Ramos (cell line): Measurements from ENCODE around the gene CA7.

Experiments used
- in situ Hi-C: fragments of 300-500 bp; cut with MboI; formaldehyde crosslinking; loops from one replicate; pipeline ENCODE4 v1.14.3; 2022; ENCODE audit warnings: low sequenced_read_pairs; ENCODE audit not compliant: unreplicated experiment

The CA7 gene

DNA sequence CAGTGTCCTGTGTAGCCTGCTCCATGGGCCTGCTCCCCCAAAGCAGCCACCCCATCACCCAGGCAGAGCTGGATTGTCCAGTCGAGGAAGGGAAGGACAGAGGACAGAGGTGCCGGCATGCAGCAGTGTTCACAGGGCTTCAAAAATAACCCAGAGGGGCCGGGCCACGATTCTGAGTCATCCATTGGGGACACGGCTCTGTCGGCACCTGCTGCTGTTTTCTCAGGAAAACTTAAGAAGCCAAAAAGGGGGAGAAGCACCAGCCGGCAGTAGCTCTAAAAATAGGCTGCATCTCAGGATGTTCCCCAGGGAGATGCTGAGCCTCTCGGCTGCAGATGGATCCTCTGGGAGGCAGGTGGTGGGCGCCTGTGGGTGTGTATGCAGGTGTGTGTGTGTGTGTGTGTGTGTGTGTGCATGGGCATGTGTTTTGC lies 1.6 kb downstream of the CA7 start:
- in situ Hi-C loops: no loop called here

DNA sequence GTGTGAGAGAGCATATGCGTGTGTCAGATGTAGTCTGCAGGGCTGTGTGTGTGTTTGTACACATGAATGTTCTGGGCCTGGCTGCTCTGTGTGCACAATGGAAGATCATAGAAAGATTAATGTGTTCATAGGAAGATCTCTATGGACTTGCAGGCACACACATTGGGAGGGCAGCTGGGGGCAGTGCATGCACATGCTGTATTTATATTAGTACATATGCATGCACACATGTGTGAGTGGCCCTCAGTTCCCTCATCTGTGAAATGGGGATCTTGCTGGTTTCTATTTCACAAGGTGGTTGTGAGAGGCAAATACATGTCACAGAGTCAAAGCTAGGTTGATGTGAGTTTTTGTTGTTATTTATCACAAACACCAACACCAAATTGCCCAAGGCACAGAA lies 2.1 kb downstream of the CA7 start:
- in situ Hi-C loops: no loop called here

DNA sequence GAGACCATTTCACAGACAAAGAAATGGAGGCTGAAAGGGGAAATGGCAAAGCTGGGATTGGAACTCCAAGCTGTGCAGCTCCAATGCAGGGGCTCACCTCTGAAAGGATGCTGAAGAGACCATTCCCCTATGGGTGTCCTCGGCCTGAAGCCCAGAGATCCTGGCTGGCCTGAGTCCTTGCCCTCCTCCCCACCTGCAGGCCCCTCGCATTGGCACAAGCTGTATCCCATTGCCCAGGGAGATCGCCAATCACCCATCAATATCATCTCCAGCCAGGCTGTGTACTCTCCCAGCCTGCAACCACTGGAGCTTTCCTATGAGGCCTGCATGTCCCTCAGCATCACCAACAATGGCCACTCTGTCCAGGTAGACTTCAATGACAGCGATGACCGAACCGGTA lies 2.6 kb downstream of the CA7 start:
- in situ Hi-C loops: no loop called here

DNA sequence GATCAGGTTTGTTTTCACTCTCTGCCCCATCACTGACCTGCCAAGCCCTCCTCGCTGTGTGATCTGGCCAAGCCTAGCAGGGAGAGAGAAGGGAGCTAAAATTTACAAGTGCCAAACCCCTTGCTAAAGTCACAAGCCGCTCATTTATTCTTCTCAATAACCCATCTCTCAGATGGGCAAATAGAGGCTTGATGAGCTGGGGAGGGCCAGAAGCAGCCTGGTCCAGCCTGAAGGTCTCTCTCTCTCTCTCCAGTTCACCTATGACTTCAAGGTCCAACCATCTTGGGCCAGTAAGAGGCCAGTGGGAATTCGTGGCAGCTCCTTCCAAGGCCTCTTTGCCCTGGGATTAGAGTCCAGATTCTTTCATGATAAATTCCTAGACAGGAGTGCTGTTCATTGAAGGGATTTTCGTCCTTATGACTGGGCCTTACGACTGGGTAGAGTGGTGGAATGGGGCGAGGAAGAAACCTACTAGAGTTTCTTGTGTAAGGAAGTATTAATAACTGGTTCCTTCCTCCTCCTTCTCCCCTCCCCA lies 3.4 kb downstream of the CA7 start:
- in situ Hi-C loops: no loop called here

DNA sequence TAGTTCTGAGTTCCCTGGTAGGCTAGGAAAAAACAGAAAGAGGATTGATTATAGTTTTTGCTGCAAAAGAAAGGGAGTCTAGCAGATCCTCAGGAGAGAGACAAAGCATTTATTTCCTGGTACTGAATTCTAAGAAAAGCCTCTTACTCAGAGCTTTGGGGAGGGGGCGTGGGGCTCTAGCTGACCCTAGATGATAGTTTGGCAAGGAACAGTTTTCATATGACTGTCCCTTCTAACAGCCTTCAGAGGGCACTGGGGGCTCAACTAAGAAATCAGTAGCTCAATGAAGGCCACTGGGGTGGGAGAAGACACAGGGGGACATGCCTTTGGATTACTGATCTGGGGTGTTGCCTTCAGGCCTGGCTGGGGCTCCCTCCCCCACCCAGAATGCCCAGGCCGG lies 4.0 kb downstream of the CA7 start:
- in situ Hi-C loops: no loop called here

DNA sequence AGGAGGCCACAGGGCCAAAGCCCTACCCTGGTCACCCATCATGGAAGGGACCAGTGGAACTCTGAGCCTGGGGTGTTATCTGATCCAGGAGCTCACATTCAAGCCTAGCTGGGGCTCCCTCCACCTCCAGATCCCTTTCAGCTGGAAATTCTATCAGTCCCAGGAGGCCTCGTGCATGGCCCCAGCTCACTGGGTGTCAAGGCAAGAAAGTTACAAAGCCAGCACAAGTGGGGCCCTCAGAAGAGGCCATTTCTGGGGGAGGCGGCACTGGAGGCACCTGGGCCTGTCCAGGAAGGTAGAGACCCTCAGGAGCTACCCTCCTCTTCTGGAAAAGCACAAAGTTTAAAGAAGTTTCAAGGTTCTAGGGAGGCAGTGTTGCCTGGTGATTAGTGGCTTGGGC lies 4.8 kb downstream of the CA7 start:
- in situ Hi-C loops: no loop called here

DNA sequence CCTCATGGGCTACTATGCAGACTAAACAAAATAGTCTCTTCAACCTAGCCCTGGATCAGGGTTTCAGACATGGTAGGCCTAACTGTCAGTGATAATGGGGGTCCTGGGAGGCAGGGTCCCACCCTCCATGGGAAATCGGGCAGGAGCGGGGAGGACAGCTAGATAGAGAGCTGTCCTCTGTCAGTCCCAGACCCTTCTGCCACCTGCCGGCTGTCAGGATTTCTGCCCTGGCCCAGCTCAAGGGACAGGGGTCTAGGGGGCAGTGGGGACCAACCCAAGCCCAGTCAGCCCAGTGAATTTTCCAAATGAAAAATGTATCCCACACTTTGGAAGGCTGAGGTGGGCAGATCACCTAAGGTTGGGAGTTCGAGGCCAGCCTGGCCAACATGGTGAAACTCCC lies 5.3 kb downstream of the CA7 start:
- in situ Hi-C loops: no loop called here

DNA sequence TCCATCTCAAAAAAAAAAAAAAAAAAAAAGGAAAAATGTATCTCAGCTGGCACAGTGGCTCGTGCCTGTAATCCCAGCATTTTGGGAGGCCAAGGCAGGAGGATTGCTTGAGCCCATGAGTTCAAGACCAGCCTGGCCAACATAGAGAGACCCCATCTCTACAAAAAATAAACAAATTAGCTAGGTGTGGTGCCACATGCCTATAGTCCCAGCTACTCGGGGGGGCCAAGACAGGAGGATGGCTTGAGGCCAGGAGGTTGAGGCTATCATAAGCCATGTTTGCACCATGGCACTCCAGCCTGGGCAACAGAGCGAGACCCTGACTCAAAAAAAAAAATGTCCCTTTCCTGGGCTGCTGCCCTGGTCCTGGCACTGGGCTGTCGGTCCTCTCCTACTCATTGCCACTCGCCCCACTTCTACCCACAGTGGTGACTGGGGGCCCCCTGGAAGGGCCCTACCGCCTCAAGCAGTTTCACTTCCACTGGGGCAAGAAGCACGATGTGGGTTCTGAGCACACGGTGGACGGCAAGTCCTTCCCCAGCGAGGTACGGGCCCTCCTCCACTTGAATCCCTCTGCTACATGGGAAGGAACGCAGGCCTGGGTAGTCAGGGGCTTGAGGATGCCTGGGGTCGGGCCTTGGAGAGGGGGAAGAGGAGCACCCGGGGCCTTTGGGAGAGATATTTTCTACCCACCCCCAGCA lies 6.1 kb downstream of the CA7 start:
- in situ Hi-C loops: no loop called here

DNA sequence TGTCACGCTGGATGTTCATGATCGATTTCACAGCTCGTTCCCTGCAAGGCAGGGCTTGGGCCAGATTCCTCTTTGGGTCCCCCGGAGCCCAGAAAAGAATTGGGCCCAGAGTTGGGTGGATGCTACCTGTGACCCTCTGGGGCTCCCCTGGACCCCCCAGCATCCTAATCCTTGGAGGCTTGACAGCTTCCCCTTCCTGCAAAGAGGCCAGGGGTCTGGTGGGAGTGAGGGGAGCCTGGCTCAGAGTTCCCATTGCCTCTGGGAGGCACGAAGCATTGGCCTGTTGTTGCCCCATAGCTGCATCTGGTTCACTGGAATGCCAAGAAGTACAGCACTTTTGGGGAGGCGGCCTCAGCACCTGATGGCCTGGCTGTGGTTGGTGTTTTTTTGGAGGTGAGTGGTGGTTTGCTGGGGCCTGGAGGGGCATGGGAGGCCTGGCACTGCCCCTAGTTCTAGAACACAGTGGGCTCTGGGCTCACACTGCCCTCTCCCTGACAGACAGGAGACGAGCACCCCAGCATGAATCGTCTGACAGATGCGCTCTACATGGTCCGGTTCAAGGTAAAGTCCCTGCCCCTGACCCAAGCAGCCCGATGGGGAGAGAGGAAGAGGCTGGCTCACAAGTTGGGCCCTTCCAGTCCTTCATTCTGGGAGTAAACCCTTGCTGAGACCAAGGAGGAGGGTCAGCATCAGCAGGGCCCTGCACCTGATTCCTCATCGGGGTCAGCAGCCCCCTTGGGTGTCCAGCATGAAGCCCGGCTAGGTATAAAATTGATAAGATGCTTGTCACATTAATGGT lies 7.2 kb downstream of the CA7 start:
- in situ Hi-C loops: no loop called here

DNA sequence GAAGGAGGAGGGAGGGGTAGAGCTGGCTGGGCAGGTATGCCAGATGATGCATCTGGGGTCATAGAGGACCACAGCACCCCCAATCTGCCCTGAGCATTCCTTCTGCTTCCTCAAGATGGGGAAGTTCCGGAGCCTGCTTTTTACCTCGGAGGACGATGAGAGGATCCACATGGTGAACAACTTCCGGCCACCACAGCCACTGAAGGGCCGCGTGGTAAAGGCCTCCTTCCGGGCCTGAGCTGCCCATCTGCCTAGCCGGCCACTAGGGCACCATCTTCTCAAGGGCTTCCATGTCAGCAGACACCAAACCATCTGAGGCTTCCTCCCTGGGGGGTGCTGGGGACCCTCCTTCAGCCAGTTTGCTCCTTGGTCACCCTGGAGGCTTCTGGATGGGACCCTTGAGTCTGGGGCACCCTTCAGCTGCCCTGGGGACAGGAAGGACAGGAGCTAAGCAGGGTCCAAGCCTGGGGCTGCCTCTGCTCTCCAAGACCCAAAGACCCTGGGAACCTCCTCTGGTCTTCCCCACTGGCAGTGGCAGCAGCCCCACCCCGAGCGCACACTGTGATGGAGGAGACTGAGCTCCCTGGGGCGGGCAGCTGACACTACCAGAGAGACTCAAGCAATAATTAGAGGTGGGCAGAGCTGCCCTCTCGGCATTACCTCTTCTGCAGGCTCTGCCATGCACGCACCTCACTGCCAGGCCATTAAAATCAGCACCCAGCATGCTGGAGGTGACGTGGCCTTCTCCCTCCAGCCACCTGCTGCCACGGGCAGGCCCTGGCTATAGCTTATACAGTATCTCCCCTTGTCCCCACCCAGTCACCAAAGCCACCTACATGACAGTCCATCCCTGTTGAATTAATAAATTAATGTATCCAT lies 9.3 kb downstream of the CA7 start:
- in situ Hi-C loops: no loop called here

DNA sequence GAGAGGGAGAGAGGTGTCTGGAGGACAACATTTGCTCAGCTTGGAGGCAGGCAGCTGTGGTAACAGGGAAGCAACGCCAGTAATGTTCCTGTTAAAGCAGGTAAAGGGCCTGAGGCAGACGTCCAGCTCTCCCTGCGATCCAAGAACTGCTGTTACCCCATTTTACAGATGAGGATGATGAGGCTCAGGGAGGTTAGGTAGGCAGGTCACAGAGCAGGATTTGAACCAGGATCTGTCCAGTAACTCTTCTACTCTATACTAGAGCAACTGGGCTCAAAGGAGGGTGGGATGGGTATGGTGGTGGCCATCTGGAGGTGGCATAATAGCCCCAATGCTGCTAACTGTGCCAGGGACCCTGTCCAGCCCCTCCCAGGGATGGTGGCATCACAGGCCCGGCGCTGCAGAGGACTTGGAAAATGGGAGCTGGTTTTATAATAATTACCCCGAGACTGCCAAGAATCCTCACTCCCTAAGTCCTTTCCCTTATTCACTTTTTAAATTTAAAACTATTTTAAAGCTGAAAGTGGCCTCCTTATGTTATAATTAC lies 12.0 kb downstream of the CA7 start:
- in situ Hi-C loops: no loop called here

DNA sequence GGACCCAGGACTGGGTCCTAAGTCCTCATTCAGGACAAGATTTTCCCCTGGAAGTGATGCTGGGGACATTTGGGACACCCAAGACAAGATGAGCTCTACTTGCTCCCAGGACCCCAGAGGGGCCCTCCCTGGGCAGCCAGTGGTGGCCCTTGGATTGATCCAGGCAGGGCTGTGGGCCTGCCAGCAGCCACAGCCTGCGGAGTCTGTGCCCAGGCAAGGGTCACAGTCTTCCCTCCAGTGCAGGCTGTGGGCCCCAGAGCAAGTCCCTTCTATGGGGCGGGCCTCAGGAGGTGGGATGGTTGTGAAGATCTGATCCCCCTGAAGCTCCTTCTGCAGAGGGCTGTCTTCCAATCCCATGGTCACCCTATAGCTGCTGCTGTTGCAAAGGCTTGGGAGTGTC lies 12.6 kb downstream of the CA7 start:
- in situ Hi-C loops: no loop called here

DNA sequence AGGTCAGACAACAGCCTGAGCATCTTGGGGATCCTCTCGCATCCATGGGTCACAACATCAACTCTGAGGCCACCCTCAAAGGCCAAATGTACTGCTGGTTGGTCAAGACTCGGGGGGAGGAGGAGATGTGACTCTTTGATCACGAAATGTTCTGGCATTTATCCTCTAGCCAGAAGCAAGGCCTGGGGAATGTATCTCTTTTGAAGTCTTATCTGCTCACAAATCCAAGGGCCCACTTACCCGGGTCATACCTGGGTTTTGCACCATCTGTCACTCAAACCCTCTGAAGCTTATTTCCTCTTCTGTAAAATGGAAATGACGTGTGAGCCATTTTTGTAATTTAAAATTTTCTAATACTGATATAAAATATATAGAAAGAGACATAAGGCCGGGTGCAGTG lies 13.2 kb downstream of the CA7 start:
- in situ Hi-C loops: no loop called here

DNA sequence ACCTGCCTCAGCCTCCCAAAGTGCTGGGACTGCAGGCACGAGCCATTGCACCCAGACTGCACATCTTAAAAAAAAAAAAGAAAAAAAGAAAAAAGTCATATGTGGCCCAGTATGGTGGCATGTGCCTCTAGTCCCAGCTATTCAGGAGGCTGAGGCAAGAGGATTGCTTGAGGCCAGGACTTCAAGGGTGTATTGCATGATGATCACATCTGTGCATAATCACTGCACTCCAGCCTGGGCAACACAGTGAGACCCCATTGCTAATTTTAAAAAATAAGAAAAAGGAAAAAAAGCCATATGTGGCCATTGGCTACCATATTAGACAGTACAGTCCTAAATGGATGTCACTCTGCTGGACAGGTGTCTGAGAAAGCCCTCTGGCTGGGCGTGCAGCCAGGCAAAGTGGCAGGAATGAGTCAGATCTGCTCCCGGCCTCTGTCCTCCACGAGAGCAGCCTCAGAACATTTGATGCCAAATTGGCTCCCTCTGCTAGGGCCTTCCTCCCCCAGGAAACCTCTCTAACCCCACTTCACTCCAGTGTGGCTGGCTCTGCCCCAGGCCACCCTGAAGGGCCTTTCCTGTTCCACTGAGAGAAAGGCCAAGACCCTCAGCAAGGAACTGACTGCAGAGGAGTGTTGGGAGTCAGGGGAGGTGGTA lies 14.7 kb downstream of the CA7 start:
- in situ Hi-C loops: no loop called here

DNA sequence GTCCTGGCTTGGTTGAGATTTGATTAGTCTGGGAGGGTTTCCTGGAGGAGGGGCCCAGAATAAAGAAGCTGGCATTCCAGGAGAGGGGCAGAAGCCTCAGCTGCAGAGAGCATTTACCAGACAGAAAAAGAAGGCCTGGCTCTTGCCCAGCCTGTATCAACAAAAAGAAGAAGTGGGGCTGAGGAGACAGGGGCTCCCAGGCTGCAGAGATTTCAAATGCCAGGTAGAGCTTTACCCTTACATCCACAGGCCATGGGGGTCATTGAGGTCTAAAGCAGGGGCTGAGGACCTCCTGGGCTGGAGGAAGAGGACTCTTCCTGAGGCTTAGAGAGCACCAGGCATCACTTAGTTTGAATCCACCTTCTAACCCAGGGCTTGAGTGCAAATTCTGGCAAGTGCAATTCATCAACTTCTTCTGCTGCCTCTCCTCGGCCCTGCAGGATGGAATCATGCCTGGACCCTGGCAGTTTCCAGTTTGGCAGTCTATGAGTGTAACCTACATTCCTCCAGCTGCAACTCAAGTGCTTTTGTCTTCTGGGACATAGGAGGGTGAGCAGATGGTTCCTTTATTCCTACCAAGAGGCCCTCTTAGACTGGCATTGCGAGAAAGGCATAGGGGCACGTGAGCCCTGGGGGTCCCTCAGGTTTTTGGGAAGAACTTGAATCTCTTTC lies 15.3 kb downstream of the CA7 start:
- in situ Hi-C loops: loop anchor here (10.0 kb wide), 2 partner anchors 255 to 445 kb away; partner anchors contain the start of gene CMTM3

DNA sequence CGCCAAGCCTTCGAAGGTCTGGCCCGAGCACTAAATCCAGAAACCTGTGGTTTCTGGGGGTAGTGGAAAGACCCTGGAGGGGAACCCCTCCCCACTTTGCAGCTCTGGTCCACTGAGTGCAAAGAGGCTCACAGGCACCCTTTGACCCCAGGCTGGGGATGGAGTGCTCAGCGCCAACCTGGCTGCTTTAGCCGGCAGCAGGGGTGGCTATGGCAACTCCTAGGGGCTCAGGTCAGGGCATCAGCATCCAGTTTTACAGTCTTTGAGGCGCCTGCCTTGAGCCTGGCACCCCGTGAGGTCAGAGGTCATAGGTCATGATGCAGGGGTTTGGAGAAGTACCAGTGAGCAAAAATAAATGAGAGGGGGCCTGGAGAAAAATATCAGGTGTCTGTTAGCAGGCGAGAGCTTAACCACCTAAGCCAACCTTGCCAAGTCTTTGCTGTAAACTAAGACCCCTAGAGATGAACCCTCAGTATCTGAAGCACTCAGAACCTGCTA lies 17.9 kb downstream of the CA7 start:
- in situ Hi-C loops: loop anchor here (10.0 kb wide), 2 partner anchors 257 to 447 kb away; partner anchors contain the start of gene CMTM3

DNA sequence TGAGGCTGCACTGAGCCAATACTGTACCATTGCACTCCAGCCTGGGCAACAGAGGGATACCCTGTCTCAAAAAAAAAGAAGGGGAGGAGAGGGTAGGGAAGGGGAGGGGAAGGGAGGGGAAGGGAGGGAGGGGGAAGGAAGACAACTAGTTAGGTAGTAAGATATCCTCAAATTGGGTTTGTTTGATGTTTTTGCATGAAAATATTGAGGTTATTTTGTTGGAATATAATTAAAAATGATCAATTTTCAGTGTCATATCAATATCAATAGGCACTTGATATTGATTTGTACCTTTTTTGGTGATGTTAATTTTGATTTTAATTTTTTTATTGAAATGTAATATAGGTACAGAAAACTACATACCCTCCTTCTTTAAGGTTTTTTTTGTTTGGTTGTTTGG lies 19.5 kb downstream of the CA7 start:
- in situ Hi-C loops: loop anchor here (10.0 kb wide), 2 partner anchors 259 to 449 kb away; partner anchors contain the start of gene CMTM3

DNA sequence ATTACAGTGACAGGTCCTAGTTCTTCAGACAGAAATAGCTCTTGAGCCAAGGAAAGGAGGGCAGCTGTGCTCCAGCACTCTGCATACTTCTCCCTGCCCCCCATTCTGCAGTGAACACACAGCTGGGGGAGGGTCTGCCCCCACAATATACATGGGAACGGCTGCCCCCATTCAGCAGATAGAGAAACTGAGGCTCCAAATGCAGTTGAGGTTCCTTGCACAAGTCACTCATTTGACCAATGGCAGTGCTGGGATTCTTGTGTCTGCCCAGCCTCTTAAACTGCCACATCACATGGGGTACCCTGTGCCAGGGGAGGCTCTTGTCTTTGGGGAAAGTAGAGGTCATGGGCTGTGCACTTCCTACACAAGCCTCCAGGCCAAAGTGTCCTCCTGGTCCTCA lies 25.2 kb downstream of the CA7 start:
- in situ Hi-C loops: loop anchor here (10.0 kb wide), 2 partner anchors 265 to 455 kb away; partner anchors contain the start of gene CMTM3

DNA sequence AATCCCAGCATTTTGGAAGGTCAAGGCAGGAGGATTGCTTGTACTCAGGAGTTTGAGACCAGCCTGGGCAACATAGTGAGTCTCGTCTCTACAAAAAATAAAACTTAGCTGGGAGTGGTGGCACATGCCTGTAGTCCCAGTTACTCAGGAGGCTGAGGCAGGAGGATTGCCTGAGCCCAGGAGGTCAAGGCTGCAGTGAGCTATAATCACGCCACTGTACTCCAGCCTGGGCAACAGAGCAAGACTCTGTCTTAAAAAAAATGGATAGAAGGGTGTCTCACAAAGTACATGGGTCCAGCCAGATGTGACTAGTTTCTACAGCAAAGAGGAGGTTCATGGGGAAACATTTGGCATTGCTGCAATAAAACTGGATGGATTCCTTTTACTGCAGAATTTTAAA lies 27.1 kb downstream of the CA7 start:
- in situ Hi-C loops: loop anchor here (10.0 kb wide), 1 partner anchor 147 kb away; no protein-coding TSS in a partner anchor
